ENCODE results near the gene CCDC47. TPM values are rescaled to one million over a fixed set of nuclear protein-coding genes. Genes with fewer than 3 reads are reported as not detected.
"Not testable (repeated sequence)": the region's sequence is repeated elsewhere in the genome, so short reads cannot be mapped to it uniquely, and the experiment has no call there.

CCDC47 gene
- total RNA-seq, 1 experiment from 2014 or later = 54.9 TPM

GRCh38 chr17:63764716-63765115 lies 8.7 kb downstream of the CCDC47 start:
- no peaks in the 10 kb centered on the region for H3K4me1 ChIP-seq
- no peak overlapping the region for H3K4me3 ChIP-seq

GRCh38 chr17:63762161-63763078 lies 11.0 kb downstream of the CCDC47 start:
- Histone ChIP-seq H3K4me3 (no peak overlapping the region), H3K9me3 (replicated peaks) (no peaks in the 10 kb centered on the region), H3K4me1 (no peaks in the 10 kb centered on the region), H3K36me3 (peaks cover 54% of the 10 kb centered on the region), H3K27me3 (no peaks in the 10 kb centered on the region), H3K27ac (no peak overlapping the region)
- DNase-seq = no peak

More at GRCh38 chr17:63764716-63765115, 8.7 kb downstream of the CCDC47 start:
- no peaks in the 10 kb centered on the region for H3K27me3 ChIP-seq
- no peak overlapping the region for H3K27ac ChIP-seq
- H3K36me3 ChIP-seq = peaks cover 46% of the 10 kb centered on the region
- no peak for DNase-seq
- H3K9me3 ChIP-seq (replicated peaks) = no peaks in the 10 kb centered on the region

GRCh38 chr17:63760771-63761539 lies 12.4 kb downstream of the CCDC47 start:
- Histone ChIP-seq H3K4me3 (no peak overlapping the region), H3K9me3 (replicated peaks) (no peaks in the 10 kb centered on the region), H3K27me3 (no peaks in the 10 kb centered on the region), H3K36me3 (peaks cover 58% of the 10 kb centered on the region), H3K4me1 (no peaks in the 10 kb centered on the region), H3K27ac (no peak overlapping the region)
- DNase-seq = no peak

GRCh38 chr17:63758428-63758827 lies 15.0 kb downstream of the CCDC47 start:
- H3K9me3 ChIP-seq (replicated peaks) = no peaks in the 10 kb centered on the region

GRCh38 chr17:63754046-63754445 lies 19.4 kb downstream of the CCDC47 start:
- Histone ChIP-seq H3K27me3 (no peaks in the 10 kb centered on the region), H3K27ac (no peak overlapping the region), H3K9me3 (replicated peaks) (no peaks in the 10 kb centered on the region), H3K4me3 (no peak overlapping the region), H3K36me3 (peaks cover 69% of the 10 kb centered on the region), H3K4me1 (no peaks in the 10 kb centered on the region)
- DNase-seq = no peak

More at GRCh38 chr17:63758428-63758827, 15.0 kb downstream of the CCDC47 start:
- Histone ChIP-seq H3K36me3 (peaks cover 64% of the 10 kb centered on the region), H3K27ac (no peak overlapping the region), H3K4me1 (no peaks in the 10 kb centered on the region), H3K4me3 (no peak overlapping the region), H3K27me3 (no peaks in the 10 kb centered on the region)
- no peak for DNase-seq

- peaks cover 65% of the 10 kb centered on the region for H3K36me3 ChIP-seq
These were observed 20.2 kb downstream of the CCDC47 start for GRCh38 chr17:63753215-63753614.

GRCh38 chr17:63752707-63753106 lies 20.7 kb downstream of the CCDC47 start:
- no peak overlapping the region for H3K4me3 ChIP-seq
- no peak for DNase-seq
- H3K36me3 ChIP-seq = peaks cover 64% of the 10 kb centered on the region
- H3K27ac ChIP-seq = no peak overlapping the region
- H3K9me3 ChIP-seq (replicated peaks) = no peaks in the 10 kb centered on the region
- H3K27me3 ChIP-seq = no peaks in the 10 kb centered on the region
- no peaks in the 10 kb centered on the region for H3K4me1 ChIP-seq

More at GRCh38 chr17:63753215-63753614, 20.2 kb downstream of the CCDC47 start:
- H3K4me3 ChIP-seq = no peak overlapping the region
- H3K27ac ChIP-seq = no peak overlapping the region
- H3K9me3 ChIP-seq (replicated peaks) = no peaks in the 10 kb centered on the region
- H3K27me3 ChIP-seq = no peaks in the 10 kb centered on the region
- no peaks in the 10 kb centered on the region for H3K4me1 ChIP-seq
- DNase-seq = no peak

GRCh38 chr17:63751806-63752205 lies 21.6 kb downstream of the CCDC47 start:
- Histone ChIP-seq H3K4me1 (no peaks in the 10 kb centered on the region), H3K27ac (no peak overlapping the region), H3K4me3 (no peak overlapping the region), H3K27me3 (no peaks in the 10 kb centered on the region), H3K9me3 (replicated peaks) (no peaks in the 10 kb centered on the region), H3K36me3 (peaks cover 64% of the 10 kb centered on the region)
- DNase-seq = no peak

- Histone ChIP-seq H3K36me3 (peaks cover 10% of the 10 kb centered on the region), H3K27ac (peak within 1 kb of the TSS; percentile 56), H3K9me3 (replicated peaks) (no peaks in the 10 kb centered on the region), H3K4me3 (peak within 1 kb of the TSS; percentile 82), H3K4me1 (no peaks in the 10 kb centered on the region), H3K27me3 (no peaks in the 10 kb centered on the region)
- DNase-seq = peak; percentile 96 to 97
These were observed 31.8 kb downstream of the CCDC47 start, which contains the start of gene STRADA for GRCh38 chr17:63741408-63742173. STRADA (minus strand) TSS chr17:63741799; CDS start chr17:63728369, 13,430 bp downstream.

GRCh38 chr17:63741143-63741407 lies 32.3 kb downstream of the CCDC47 start:
- DNase-seq = no peak
- Histone ChIP-seq H3K9me3 (replicated peaks) (no peaks in the 10 kb centered on the region), H3K27ac (peak overlapping the region; percentile 56), H3K36me3 (peaks cover 5% of the 10 kb centered on the region), H3K4me3 (peak overlapping the region; percentile 82), H3K4me1 (no peaks in the 10 kb centered on the region), H3K27me3 (no peaks in the 10 kb centered on the region)

- Histone ChIP-seq H3K27ac (peak overlapping the region; percentile 56), H3K4me3 (peak overlapping the region; percentile 82), H3K36me3 (peaks cover under 1% of the 10 kb centered on the region; the same call in 1 of the 2 replicates), H3K27me3 (no peaks in the 10 kb centered on the region), H3K4me1 (no peaks in the 10 kb centered on the region), H3K9me3 (replicated peaks) (no peaks in the 10 kb centered on the region)
- DNase-seq = no peak
These were observed 32.8 kb downstream of the CCDC47 start for GRCh38 chr17:63740464-63741142.

GRCh38 chr17:63735691-63736090 lies 37.7 kb downstream of the CCDC47 start:
- Histone ChIP-seq H3K4me1 (no peaks in the 10 kb centered on the region), H3K4me3 (no peak overlapping the region), H3K9me3 (replicated peaks) (no peaks in the 10 kb centered on the region), H3K36me3 (no peaks in the 10 kb centered on the region), H3K27ac (no peak overlapping the region), H3K27me3 (no peaks in the 10 kb centered on the region)
- no peak for DNase-seq

GRCh38 chr17:63722403-63722802 lies 51.0 kb downstream of the CCDC47 start:
- Histone ChIP-seq H3K27ac (no peak overlapping the region), H3K36me3 (no peaks in the 10 kb centered on the region), H3K9me3 (replicated peaks) (no peaks in the 10 kb centered on the region), H3K4me3 (no peak overlapping the region), H3K27me3 (no peaks in the 10 kb centered on the region), H3K4me1 (no peaks in the 10 kb centered on the region)
- DNase-seq = no peak

- not testable (repeated sequence) for H3K4me3 ChIP-seq; H3K9me3 ChIP-seq (replicated peaks); H3K36me3 ChIP-seq; H3K27me3 ChIP-seq; DNase-seq; H3K27ac ChIP-seq; H3K4me1 ChIP-seq
These were observed 53.2 kb downstream of the CCDC47 start for GRCh38 chr17:63720194-63720593.
